GM23338 (cell line): ENCODE results near the gene SPART. TPM values are rescaled to one million over a fixed set of nuclear protein-coding genes. Genes with fewer than 3 reads are reported as not detected.

Experiments
- ATAC-seq: fragments of 200-7000 bp; cut with Tn5 transposase; 3 replicates; pipeline ENCODE4 v1.9.1; 2020
- DNase-seq: peaks from one replicate; pipeline ENCODE4 v3.0.0-alpha.2; 2015; ENCODE audit warnings: low spot score
- H2AFZ ChIP-seq: fragments of 200-600 bp; sonication (generic); 2 replicates; pipeline ENCODE4 v1.8.0; 2016; ENCODE audit warnings: antibody characterized with exemption, mild to moderate bottlenecking, moderate library complexity
- H3F3A ChIP-seq: fragments of 200-600 bp; sonication (generic); replicated peaks from 2 replicates; pipeline ENCODE4 v1.8.0; 2017; ENCODE audit warnings: antibody characterized with exemption, mixed run types, low read depth
- H3K27ac ChIP-seq: fragments of 200-600 bp; sonication (generic); 2 replicates; pipeline ENCODE4 v1.6.1; 2016; ENCODE audit warnings: low read depth
- H3K27me3 ChIP-seq: fragments of 200-600 bp; sonication (generic); 2 replicates; pipeline ENCODE4 v1.8.0; 2016; ENCODE audit warnings: mild to moderate bottlenecking, mixed run types, moderate library complexity; ENCODE audit not compliant: insufficient read depth
- H3K36me3 ChIP-seq: fragments of 200-600 bp; sonication (generic); 2 replicates; pipeline ENCODE4 v1.8.0; 2016; ENCODE audit warnings: mild to moderate bottlenecking; ENCODE audit not compliant: insufficient read depth
- H3K4me1 ChIP-seq: fragments of 200-600 bp; sonication (generic); 2 replicates; pipeline ENCODE4 v1.8.0; 2016; ENCODE audit warnings: mild to moderate bottlenecking, moderate library complexity; ENCODE audit not compliant: insufficient read depth
- H3K4me2 ChIP-seq: fragments of 200-600 bp; sonication (generic); 2 replicates; pipeline ENCODE4 v1.7.1; 2017; ENCODE audit warnings: mixed run types
- H3K4me3 ChIP-seq: fragments of 200-600 bp; sonication (generic); 2 replicates; pipeline ENCODE4 v1.6.1; 2016; ENCODE audit warnings: mixed run types
- H3K79me2 ChIP-seq: fragments of 200-600 bp; sonication (generic); replicated peaks from 2 replicates; pipeline ENCODE4 v1.8.0; 2017; ENCODE audit warnings: mild to moderate bottlenecking; ENCODE audit not compliant: insufficient read depth
- H3K9me2 ChIP-seq: fragments of 200-600 bp; sonication (generic); 2 replicates; pipeline ENCODE4 v1.8.0; 2017; ENCODE audit not compliant: insufficient read depth
- H4K20me1 ChIP-seq: fragments of 200-600 bp; sonication (generic); replicated peaks from 2 replicates; pipeline ENCODE4 v1.8.0; 2017; ENCODE audit warnings: mild to moderate bottlenecking; ENCODE audit not compliant: insufficient read depth
- H3K27ac Mint-ChIP-seq: 2 replicates; pipeline ENCODE4 v1.8.0; 2020; ENCODE audit warnings: inconsistent platforms, mild to moderate bottlenecking, moderate library complexity, mixed read lengths
- H3K27me3 Mint-ChIP-seq: 3 replicates; pipeline ENCODE4 v1.8.0; 2022; ENCODE audit warnings: low read depth, mild to moderate bottlenecking, moderate library complexity, mixed read lengths, inconsistent platforms; ENCODE audit not compliant: insufficient read depth, poor library complexity
- H3K36me3 Mint-ChIP-seq: 3 replicates; pipeline ENCODE4 v1.8.0; 2021; ENCODE audit warnings: low read depth, mild to moderate bottlenecking, inconsistent platforms, moderate library complexity, mixed read lengths
- H3K4me1 Mint-ChIP-seq: 3 replicates; pipeline ENCODE4 v1.8.0; 2020; ENCODE audit warnings: mild to moderate bottlenecking, inconsistent platforms, mixed read lengths
- H3K4me3 Mint-ChIP-seq: 3 replicates; pipeline ENCODE4 v1.8.0; 2021; ENCODE audit warnings: moderate library complexity, mild to moderate bottlenecking, inconsistent platforms, mixed read lengths
- H3K9me3 Mint-ChIP-seq: 3 replicates; pipeline ENCODE4 v1.8.0; 2020; ENCODE audit warnings: moderate library complexity, mild to moderate bottlenecking, inconsistent platforms, mixed read lengths
- CREB1 ChIP-seq: fragments of 250-450 bp; sonication (Bioruptor Pico); IDR thresholded peaks from 2 replicates; pipeline ENCODE4 v1.5.0; 2020; ENCODE audit warnings: low read depth, mild to moderate bottlenecking, moderate library complexity
- EZH2 ChIP-seq: fragments of 200-600 bp; sonication (generic); IDR thresholded peaks from one replicate; pipeline ENCODE4 v1.8.0; 2017; ENCODE audit warnings: antibody characterized with exemption, mild to moderate bottlenecking, low read depth; ENCODE audit not compliant: unreplicated experiment
- EZH2phosphoT487 ChIP-seq: fragments of 200-600 bp; sonication (generic); IDR thresholded peaks from one replicate; pipeline ENCODE4 v1.8.1; 2018; ENCODE audit warnings: antibody characterized with exemption; ENCODE audit not compliant: unreplicated experiment
- NANOG ChIP-seq: IDR thresholded peaks from 2 replicates; pipeline ENCODE4 v1.6.1; 2016; ENCODE audit warnings: antibody characterized with exemption, borderline replicate concordance
- ZNF114 ChIP-seq: fragments of 250-450 bp; sonication (Bioruptor Pico); IDR thresholded peaks from 2 replicates; pipeline ENCODE4 v1.5.0; 2020; ENCODE audit warnings: mild to moderate bottlenecking, moderate library complexity
- ZNF331 ChIP-seq: fragments of 250-450 bp; sonication (Bioruptor Pico); IDR thresholded peaks from 2 replicates; pipeline ENCODE4 v1.5.0; 2020; ENCODE audit warnings: low read depth, mild to moderate bottlenecking, moderate library complexity
- polyA plus RNA-seq: library from polyadenylated mRNA; unstranded; fragments of >200 nt; fragmentation: Nextera tagmentation; extraction: Ambion mirVana; gene quantifications from 2 replicates; pipeline ENCODE4 v1.2.1, GENCODE V29; 2016
- total RNA-seq: library from RNA; depleted of rRNA; stranded (reverse); fragments of >200 nt; shearing (Covaris generic); gene quantifications from 2 replicates; pipeline ENCODE4 v1.2.3, GENCODE V29; 2014
- TF ChIP-seq, protein P1 (sequence below): fragments of 250-450 bp; sonication (Bioruptor Pico); IDR thresholded peaks from 2 replicates; pipeline ENCODE4 v1.5.0; 2020; ENCODE audit warnings: mild to moderate bottlenecking, moderate library complexity

The SPART gene
- total and polyA plus RNA-seq, 2 experiments from 2014 or later, result 109 to 116 TPM

- TF ChIP-seq, protein P1, sequence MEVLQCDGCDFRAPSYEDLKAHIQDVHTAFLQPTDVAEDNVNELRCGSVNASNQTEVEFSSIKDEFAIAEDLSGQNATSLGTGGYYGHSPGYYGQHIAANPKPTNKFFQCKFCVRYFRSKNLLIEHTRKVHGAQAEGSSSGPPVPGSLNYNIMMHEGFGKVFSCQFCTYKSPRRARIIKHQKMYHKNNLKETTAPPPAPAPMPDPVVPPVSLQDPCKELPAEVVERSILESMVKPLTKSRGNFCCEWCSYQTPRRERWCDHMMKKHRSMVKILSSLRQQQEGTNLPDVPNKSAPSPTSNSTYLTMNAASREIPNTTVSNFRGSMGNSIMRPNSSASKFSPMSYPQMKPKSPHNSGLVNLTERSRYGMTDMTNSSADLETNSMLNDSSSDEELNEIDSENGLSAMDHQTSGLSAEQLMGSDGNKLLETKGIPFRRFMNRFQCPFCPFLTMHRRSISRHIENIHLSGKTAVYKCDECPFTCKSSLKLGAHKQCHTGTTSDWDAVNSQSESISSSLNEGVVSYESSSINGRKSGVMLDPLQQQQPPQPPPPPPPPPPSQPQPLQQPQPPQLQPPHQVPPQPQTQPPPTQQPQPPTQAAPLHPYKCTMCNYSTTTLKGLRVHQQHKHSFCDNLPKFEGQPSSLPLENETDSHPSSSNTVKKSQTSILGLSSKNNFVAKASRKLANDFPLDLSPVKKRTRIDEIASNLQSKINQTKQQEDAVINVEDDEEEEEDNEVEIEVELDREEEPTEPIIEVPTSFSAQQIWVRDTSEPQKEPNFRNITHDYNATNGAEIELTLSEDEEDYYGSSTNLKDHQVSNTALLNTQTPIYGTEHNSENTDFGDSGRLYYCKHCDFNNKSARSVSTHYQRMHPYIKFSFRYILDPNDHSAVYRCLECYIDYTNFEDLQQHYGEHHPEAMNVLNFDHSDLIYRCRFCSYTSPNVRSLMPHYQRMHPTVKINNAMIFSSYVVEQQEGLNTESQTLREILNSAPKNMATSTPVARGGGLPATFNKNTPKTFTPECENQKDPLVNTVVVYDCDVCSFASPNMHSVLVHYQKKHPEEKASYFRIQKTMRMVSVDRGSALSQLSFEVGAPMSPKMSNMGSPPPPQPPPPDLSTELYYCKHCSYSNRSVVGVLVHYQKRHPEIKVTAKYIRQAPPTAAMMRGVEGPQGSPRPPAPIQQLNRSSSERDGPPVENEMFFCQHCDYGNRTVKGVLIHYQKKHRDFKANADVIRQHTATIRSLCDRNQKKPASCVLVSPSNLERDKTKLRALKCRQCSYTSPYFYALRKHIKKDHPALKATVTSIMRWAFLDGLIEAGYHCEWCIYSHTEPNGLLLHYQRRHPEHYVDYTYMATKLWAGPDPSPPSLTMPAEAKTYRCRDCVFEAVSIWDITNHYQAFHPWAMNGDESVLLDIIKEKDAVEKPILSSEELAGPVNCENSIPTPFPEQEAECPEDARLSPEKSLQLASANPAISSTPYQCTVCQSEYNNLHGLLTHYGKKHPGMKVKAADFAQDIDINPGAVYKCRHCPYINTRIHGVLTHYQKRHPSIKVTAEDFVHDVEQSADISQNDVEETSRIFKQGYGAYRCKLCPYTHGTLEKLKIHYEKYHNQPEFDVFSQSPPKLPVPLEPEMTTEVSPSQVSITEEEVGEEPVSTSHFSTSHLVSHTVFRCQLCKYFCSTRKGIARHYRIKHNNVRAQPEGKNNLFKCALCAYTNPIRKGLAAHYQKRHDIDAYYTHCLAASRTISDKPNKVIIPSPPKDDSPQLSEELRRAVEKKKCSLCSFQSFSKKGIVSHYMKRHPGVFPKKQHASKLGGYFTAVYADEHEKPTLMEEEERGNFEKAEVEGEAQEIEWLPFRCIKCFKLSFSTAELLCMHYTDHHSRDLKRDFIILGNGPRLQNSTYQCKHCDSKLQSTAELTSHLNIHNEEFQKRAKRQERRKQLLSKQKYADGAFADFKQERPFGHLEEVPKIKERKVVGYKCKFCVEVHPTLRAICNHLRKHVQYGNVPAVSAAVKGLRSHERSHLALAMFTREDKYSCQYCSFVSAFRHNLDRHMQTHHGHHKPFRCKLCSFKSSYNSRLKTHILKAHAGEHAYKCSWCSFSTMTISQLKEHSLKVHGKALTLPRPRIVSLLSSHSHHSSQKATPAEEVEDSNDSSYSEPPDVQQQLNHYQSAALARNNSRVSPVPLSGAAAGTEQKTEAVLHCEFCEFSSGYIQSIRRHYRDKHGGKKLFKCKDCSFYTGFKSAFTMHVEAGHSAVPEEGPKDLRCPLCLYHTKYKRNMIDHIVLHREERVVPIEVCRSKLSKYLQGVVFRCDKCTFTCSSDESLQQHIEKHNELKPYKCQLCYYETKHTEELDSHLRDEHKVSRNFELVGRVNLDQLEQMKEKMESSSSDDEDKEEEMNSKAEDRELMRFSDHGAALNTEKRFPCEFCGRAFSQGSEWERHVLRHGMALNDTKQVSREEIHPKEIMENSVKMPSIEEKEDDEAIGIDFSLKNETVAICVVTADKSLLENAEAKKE (CRISPR knock-in tag), result no peak
- TF ChIP-seq ZNF114 (CRISPR knock-in tag) (no peak), ZNF331 (CRISPR knock-in tag) (no peak), EZH2 (no peak), EZH2phosphoT487 (no peak)
Measured at GRCh38 chr13:36353001-36353400, 6.8 kb upstream of the SPART start (continued).

GRCh38 chr13:36352350-36352749 lies 6.2 kb upstream of the SPART start:
- DNase-seq (no peak), ATAC-seq (no peak)
- Mint-ChIP-seq H3K4me3 (no peak overlapping the region), H3K36me3 (peaks cover 3% of the 10 kb centered on the region; the same call in 2 of the 3 replicates), H3K9me3 (no peaks in the 10 kb centered on the region), H3K27me3 (peaks cover 4% of the 10 kb centered on the region), H3K27ac (no peak overlapping the region), H3K4me1 (no peaks in the 10 kb centered on the region)
- Histone ChIP-seq H2AFZ (no peak overlapping the region), H4K20me1 (no peaks in the 10 kb centered on the region), H3K27ac (no peak overlapping the region), H3K4me1 (no peaks in the 10 kb centered on the region), H3K4me2 (no peak overlapping the region), H3K36me3 (no peaks in the 10 kb centered on the region), H3K27me3 (peaks cover 35% of the 10 kb centered on the region), H3K79me2 (0 out of 2 replicates have a peak, but pooled peaks cover 2% of the 10 kb centered on the region), H3K9me2 (no peaks in the 10 kb centered on the region; the same call in 1 of the 2 replicates), H3K4me3 (no peak overlapping the region), H3F3A (no peaks in the 10 kb centered on the region)
- TF ChIP-seq EZH2phosphoT487 (no peak), ZNF114 (CRISPR knock-in tag) (no peak), CREB1 (CRISPR knock-in tag) (no peak), ZNF331 (CRISPR knock-in tag) (no peak), NANOG (no peak)
- TF ChIP-seq, protein P1 (CRISPR knock-in tag), result no peak
